ENCODE measurements around the gene CD300LG.
"Not testable (repeated sequence)": the region's sequence is repeated elsewhere in the genome, so short reads cannot be mapped to it uniquely, and the experiment has no call there.

CD300LG gene, protein sequence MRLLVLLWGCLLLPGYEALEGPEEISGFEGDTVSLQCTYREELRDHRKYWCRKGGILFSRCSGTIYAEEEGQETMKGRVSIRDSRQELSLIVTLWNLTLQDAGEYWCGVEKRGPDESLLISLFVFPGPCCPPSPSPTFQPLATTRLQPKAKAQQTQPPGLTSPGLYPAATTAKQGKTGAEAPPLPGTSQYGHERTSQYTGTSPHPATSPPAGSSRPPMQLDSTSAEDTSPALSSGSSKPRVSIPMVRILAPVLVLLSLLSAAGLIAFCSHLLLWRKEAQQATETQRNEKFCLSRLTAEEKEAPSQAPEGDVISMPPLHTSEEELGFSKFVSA

DNA sequence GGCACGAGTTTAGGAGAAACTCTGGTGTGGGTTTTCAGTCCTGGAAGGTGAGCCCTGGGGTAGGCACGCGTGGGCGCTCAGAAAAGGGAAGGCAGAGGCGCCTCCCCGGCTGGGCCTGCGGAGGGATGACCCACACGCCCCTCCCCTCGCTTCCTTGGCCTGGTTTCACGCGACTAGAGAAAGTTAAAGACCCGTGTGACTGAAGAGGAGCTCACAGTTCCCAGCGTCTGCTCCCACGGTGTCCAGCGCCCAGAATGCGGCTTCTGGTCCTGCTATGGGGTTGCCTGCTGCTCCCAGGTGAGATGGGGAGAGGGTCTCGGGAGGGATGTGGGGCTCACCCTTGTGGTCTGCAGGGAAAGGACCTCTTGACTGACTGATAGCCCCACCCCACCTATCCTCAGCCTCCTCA is at the start of gene CD300LG:
Gene CD300LG (plus strand): TSS at position 214 of the 409 bp plus-strand sequence. CDS start 41 bp downstream, at position 255.
- TF ChIP-seq, protein P1, sequence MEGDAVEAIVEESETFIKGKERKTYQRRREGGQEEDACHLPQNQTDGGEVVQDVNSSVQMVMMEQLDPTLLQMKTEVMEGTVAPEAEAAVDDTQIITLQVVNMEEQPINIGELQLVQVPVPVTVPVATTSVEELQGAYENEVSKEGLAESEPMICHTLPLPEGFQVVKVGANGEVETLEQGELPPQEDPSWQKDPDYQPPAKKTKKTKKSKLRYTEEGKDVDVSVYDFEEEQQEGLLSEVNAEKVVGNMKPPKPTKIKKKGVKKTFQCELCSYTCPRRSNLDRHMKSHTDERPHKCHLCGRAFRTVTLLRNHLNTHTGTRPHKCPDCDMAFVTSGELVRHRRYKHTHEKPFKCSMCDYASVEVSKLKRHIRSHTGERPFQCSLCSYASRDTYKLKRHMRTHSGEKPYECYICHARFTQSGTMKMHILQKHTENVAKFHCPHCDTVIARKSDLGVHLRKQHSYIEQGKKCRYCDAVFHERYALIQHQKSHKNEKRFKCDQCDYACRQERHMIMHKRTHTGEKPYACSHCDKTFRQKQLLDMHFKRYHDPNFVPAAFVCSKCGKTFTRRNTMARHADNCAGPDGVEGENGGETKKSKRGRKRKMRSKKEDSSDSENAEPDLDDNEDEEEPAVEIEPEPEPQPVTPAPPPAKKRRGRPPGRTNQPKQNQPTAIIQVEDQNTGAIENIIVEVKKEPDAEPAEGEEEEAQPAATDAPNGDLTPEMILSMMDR (conservative IDR thresholded peaks at IDR 0.05; ENCODE audit: control insufficient read depth, insufficient read depth, low read depth, low read length), result no peak
- H3K4me3 ChIP-seq (ENCODE audit: control insufficient read depth, low read depth, low read length), result no peak within 1 kb of the TSS
- DNase-seq (ENCODE audit: low read depth), result no peak

DNA sequence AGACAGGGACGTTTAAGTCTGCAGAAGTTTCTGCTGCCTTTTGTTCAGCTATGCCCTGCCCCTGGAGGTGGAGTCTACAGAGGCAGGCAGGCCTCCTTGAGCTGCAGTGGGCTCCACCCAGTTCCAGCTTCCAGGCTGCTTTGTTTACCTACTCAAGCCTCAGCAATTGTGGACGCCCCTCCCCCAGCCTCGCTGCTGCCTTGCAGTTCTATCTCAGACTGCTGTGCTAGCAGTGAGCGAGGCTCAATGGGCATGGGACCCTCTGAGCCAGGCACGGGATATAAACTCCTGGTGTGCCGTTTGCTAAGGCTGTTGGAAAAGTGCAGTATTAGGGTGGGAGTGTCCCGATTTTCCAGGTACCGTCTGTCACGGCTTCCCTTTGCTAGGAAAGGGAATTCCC is 49.0 kb upstream of the CD300LG start:
- DNase-seq (ENCODE audit: low read depth); H3K4me3 ChIP-seq (ENCODE audit: control insufficient read depth, low read depth, low read length): not testable (repeated sequence)

DNA sequence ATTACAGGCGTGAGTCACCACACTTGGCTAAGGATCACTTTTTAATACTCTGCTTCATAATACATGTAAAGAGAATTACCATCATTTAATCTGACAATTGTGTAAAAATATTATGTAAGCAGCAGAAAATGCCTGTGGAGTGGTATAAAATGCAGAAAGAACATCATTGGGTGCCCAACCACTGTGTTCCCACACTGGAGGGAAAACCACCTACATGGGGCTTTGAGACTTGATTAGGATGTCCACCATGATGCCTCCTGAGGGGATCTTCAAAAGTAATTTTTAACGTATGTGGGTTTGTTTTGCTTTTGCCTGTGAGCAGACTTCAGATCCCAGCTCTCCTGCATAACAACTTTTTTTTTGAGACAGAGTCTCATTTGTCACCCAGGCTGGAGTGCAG is 47.9 kb upstream of the CD300LG start:
- TF ChIP-seq, protein P1 (conservative IDR thresholded peaks at IDR 0.05; ENCODE audit: control insufficient read depth, insufficient read depth, low read depth, low read length), result no peak
- H3K4me3 ChIP-seq (ENCODE audit: control insufficient read depth, low read depth, low read length), result no peak overlapping the region
- no peak for DNase-seq (ENCODE audit: low read depth)

DNA sequence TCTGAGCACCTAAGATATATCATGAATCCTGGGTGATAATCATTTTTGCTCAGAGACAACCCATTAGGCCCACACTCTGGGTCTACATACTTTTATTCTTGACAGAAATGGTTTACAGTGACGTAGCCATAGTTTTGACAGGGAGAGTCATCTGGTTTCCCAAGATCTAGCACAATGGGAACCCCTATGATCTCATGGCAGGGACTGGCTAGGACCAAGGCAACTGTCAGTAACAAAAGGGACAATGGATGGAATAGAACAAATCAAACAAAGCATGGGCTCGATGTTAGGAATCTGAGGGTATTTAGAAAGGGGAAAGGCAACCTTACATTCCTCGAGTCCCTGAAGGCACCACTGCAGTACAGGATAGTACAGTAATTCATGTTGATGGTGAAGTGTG is 46.2 kb upstream of the CD300LG start:
- TF ChIP-seq, protein P1 (conservative IDR thresholded peaks at IDR 0.05; ENCODE audit: control insufficient read depth, insufficient read depth, low read depth, low read length), result no peak
- DNase-seq (ENCODE audit: low read depth), result no peak
- no peak overlapping the region for H3K4me3 ChIP-seq (ENCODE audit: control insufficient read depth, low read depth, low read length)

DNA sequence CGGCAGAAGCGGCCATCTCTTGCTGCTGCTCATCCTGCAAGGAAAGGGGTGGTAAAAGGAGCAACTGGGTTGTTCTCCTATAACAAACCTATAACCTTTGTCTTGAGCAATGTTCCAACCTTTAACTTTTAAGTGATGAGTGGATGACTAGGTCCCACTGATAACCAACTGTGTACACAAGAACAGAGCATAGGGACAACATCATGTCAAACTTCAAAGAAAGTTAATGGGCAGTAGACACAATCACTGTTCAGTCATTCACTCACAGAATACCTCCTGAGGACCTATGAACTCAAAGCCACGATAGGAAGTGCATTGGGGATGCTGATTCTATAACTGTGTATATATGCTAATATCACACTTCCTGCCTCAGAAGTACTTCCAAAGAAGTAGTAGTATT is 45.1 kb upstream of the CD300LG start:
- DNase-seq (ENCODE audit: low read depth), result no peak
- TF ChIP-seq, protein P1 (conservative IDR thresholded peaks at IDR 0.05; ENCODE audit: control insufficient read depth, insufficient read depth, low read depth, low read length), result no peak
- H3K4me3 ChIP-seq (ENCODE audit: control insufficient read depth, low read depth, low read length), result no peak overlapping the region

DNA sequence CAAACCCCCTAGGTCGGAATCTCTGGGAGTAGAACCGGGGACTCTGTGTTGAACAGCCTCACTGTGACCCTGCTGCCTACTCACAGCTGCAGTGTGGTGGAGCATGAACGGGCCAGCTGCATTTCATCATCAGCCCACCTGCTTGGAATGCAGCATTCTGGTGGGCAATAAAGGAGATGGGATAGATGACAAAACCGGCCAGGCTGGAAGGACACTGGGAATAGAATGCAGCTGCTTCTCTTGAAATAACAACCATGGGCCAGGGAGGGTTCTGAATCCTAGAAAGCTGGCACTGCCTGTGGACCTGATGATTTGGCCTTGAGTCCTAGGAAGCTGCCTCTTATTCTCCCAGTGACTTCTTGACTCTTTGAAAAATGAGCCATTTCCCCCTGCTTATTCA is 43.2 kb upstream of the CD300LG start:
- TF ChIP-seq, protein P1 (conservative IDR thresholded peaks at IDR 0.05; ENCODE audit: control insufficient read depth, insufficient read depth, low read depth, low read length), result no peak
- DNase-seq (ENCODE audit: low read depth), result no peak
- no peak overlapping the region for H3K4me3 ChIP-seq (ENCODE audit: control insufficient read depth, low read depth, low read length)

DNA sequence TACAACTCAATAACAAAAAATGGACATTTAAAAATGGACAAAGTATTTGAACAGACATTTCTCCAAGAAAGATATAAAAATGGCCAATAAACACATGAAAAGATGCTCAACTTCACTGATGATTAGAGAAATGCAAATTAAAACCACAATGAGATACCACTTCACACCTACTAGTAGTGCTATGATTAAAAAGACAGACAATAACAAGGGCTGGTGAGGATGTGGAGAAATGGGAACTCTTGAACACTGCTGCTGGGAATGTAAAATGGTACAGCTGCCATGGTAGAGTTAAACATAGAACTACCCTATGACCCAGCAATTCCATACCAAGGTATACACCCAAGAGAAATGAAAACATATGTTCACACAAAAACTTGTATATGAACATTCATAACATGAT is 41.9 kb upstream of the CD300LG start:
- DNase-seq (ENCODE audit: low read depth), result no peak
- TF ChIP-seq, protein P1 (conservative IDR thresholded peaks at IDR 0.05; ENCODE audit: control insufficient read depth, insufficient read depth, low read depth, low read length), result no peak
- no peak overlapping the region for H3K4me3 ChIP-seq (ENCODE audit: control insufficient read depth, low read depth, low read length)

Measured in fibroblast of mammary gland (primary cell).